Trophoblast cell (in vitro differentiated cells and primary cell): ENCODE measurements around the gene POMT1.

Source experiments
- DNase-seq, 2 donors: peaks; one replicate each; pipeline ENCODE4 v3.0.0-alpha.2; 2016
- H2AFZ ChIP-seq: 2 replicates; pipeline ENCODE4 v1.6.1; 2013; ENCODE audit warnings: low read length, moderate library complexity, mild to moderate bottlenecking; ENCODE audit not compliant: insufficient read depth, poor library complexity
- H2AK5ac ChIP-seq: 2 replicates; pipeline ENCODE4 v1.6.1; 2013; ENCODE audit warnings: mild to moderate bottlenecking, low read length
- H2BK120ac ChIP-seq: 2 replicates; pipeline ENCODE4 v1.6.1; 2013; ENCODE audit warnings: low read length, mild to moderate bottlenecking, moderate library complexity; ENCODE audit not compliant: insufficient read depth, poor library complexity
- H2BK12ac ChIP-seq: 2 replicates; pipeline ENCODE4 v1.6.1; 2013; ENCODE audit warnings: mild to moderate bottlenecking, low read length, moderate library complexity
- H2BK5ac ChIP-seq: 2 replicates; pipeline ENCODE4 v1.6.1; 2013; ENCODE audit warnings: low read length, low read depth, moderate library complexity, mild to moderate bottlenecking; ENCODE audit not compliant: poor library complexity
- H3K14ac ChIP-seq: 2 replicates; pipeline ENCODE4 v1.6.1; 2013; ENCODE audit warnings: mild to moderate bottlenecking, low read length
- H3K18ac ChIP-seq: 2 replicates; pipeline ENCODE4 v1.6.1; 2013; ENCODE audit warnings: mild to moderate bottlenecking, low read length
- H3K23ac ChIP-seq: 2 replicates; pipeline ENCODE4 v1.6.1; 2013; ENCODE audit warnings: low read length
- H3K27ac ChIP-seq: 2 replicates; pipeline ENCODE4 v1.5.1; 2013; ENCODE audit warnings: low read depth, mild to moderate bottlenecking, inconsistent platforms, low read length, moderate library complexity
- H3K27me3 ChIP-seq: 2 replicates; pipeline ENCODE4 v1.6.1; 2013; ENCODE audit warnings: inconsistent platforms, mild to moderate bottlenecking, low read length, moderate library complexity; ENCODE audit not compliant: insufficient read depth
- H3K36me3 ChIP-seq, 2 experiments: 1 replicate in 1 of 2; 2 replicates in 1 of 2; pipeline ENCODE4 v1.6.1; 2013; ENCODE audit warnings: low read length in 2 of 2, mild to moderate bottlenecking in 2 of 2, moderate library complexity in 1 of 2; ENCODE audit not compliant: insufficient read depth in 2 of 2, control insufficient read depth in 1 of 2
- H3K4ac ChIP-seq: 2 replicates; pipeline ENCODE4 v1.6.1; 2013; ENCODE audit warnings: low read depth, mild to moderate bottlenecking, low read length, moderate library complexity
- H3K4me1 ChIP-seq, 2 experiments: 1 replicate in 1 of 2; 2 replicates in 1 of 2; pipeline ENCODE4 v1.6.1; 2013; ENCODE audit warnings: low read length in 2 of 2, mild to moderate bottlenecking in 2 of 2, moderate library complexity in 1 of 2; ENCODE audit not compliant: insufficient read depth in 2 of 2, control insufficient read depth in 1 of 2
- H3K4me2 ChIP-seq: 2 replicates; pipeline ENCODE4 v1.6.1; 2013; ENCODE audit warnings: inconsistent platforms, mild to moderate bottlenecking, low read length, moderate library complexity
- H3K4me3 ChIP-seq: 2 replicates; pipeline ENCODE4 v1.5.1; 2013; ENCODE audit warnings: mild to moderate bottlenecking, low read depth, low read length, inconsistent platforms
- H3K79me1 ChIP-seq: one replicate; pipeline ENCODE4 v1.6.1; 2013; ENCODE audit warnings: low read length
- H3K79me2 ChIP-seq: 2 replicates; pipeline ENCODE4 v1.6.1; 2013; ENCODE audit warnings: low read length, mild to moderate bottlenecking; ENCODE audit not compliant: control insufficient read depth, insufficient read depth, poor library complexity
- H3K9ac ChIP-seq: 2 replicates; pipeline ENCODE4 v1.6.1; 2013; ENCODE audit warnings: mild to moderate bottlenecking, low read length
- H3K9me3 ChIP-seq: 2 replicates; pipeline ENCODE4 v1.6.1; 2013; ENCODE audit warnings: low read depth, mild to moderate bottlenecking, control low read depth, inconsistent platforms, low read length; ENCODE audit not compliant: insufficient read depth
- H4K12ac ChIP-seq: 2 replicates; pipeline ENCODE4 v1.6.1; 2013; ENCODE audit warnings: low read depth, mild to moderate bottlenecking, low read length, moderate library complexity
- H4K8ac ChIP-seq: 2 replicates; pipeline ENCODE4 v1.6.1; 2013; ENCODE audit warnings: low read depth, mild to moderate bottlenecking, low read length, moderate library complexity
- H4K91ac ChIP-seq: one replicate; pipeline ENCODE4 v1.6.1; 2013; ENCODE audit warnings: low read depth, mild to moderate bottlenecking, low read length, moderate library complexity
- WGBS: extraction: QIAGEN DNeasy Blood & Tissue Kit; methylation state at CpG from one replicate; pipeline ENCODE4 v1.1.7; 2013; ENCODE audit warnings: missing lambda C conversion rate; ENCODE audit not compliant: insufficient read length, insufficient coverage; ENCODE audit errors: extremely low coverage; 5-methylcytosine and 5-hydroxymethylcytosine counted together

Gene POMT1

GRCh38 chr9:131467214-131467935 lies 35.3 kb upstream of the POMT1 start:
- DNase-seq: no peak
- WGBS: no CpG with 5 or more reads among the region's 13 CpGs
- H3K9ac ChIP-seq: no peak overlapping the region

GRCh38 chr9:131468031-131468430 lies 34.7 kb upstream of the POMT1 start:
- no peak overlapping the region for H3K14ac ChIP-seq
- no peak overlapping the region for H4K91ac ChIP-seq
- H3K79me1 ChIP-seq: no peaks in the 10 kb centered on the region
- H4K8ac ChIP-seq: no peak overlapping the region
- no peak overlapping the region for H3K4ac ChIP-seq
- no peak overlapping the region for H2AFZ ChIP-seq
- no peak overlapping the region for H2BK120ac ChIP-seq
- no peak overlapping the region for H3K23ac ChIP-seq
- H3K27ac ChIP-seq: no peak overlapping the region
- H3K18ac ChIP-seq: no peak overlapping the region
- H4K12ac ChIP-seq: no peak overlapping the region
- H3K4me1 ChIP-seq: no peaks in the 10 kb centered on the region
- H3K27me3 ChIP-seq: no peaks in the 10 kb centered on the region
- H3K36me3 ChIP-seq: peaks cover 61 to 72% of the 10 kb centered on the region in 2 experiments
- no peak overlapping the region for H3K9ac ChIP-seq
- WGBS: no CpG with 5 or more reads among the region's 4 CpGs
- no peak overlapping the region for H2BK12ac ChIP-seq
- no peak overlapping the region for H2BK5ac ChIP-seq
- H3K79me2 ChIP-seq: peaks cover 2% of the 10 kb centered on the region
- no peak overlapping the region for H3K4me3 ChIP-seq
- H2AK5ac ChIP-seq: no peak overlapping the region
- H3K9me3 ChIP-seq: no peaks in the 10 kb centered on the region
- DNase-seq: no peak
- H3K4me2 ChIP-seq: no peak overlapping the region

More at GRCh38 chr9:131467214-131467935, 35.3 kb upstream of the POMT1 start:
- Histone ChIP-seq H3K79me2 (peaks cover 2% of the 10 kb centered on the region), H3K36me3 (peaks cover 59 to 72% of the 10 kb centered on the region in 2 experiments), H3K27ac (no peak overlapping the region), H3K9me3 (no peaks in the 10 kb centered on the region), H2BK120ac (no peak overlapping the region), H4K12ac (no peak overlapping the region), H2BK5ac (no peak overlapping the region), H2AFZ (no peak overlapping the region), H3K18ac (no peak overlapping the region), H3K23ac (no peak overlapping the region), H3K4me2 (no peak overlapping the region), H4K8ac (no peak overlapping the region), H3K27me3 (no peaks in the 10 kb centered on the region), H3K4ac (peak overlapping the region; percentile 13), H2AK5ac (no peak overlapping the region), H3K14ac (no peak overlapping the region), H4K91ac (no peak overlapping the region), H3K79me1 (no peaks in the 10 kb centered on the region), H2BK12ac (no peak overlapping the region), H3K4me3 (no peak overlapping the region), H3K4me1 (no peaks in the 10 kb centered on the region)

- H3K79me2 ChIP-seq: peaks cover 2% of the 10 kb centered on the region
- no peak overlapping the region for H4K8ac ChIP-seq
- no peak overlapping the region for H2AK5ac ChIP-seq
- H3K4me3 ChIP-seq: no peak overlapping the region
- no peak overlapping the region for H3K4me2 ChIP-seq
- no peaks in the 10 kb centered on the region for H3K79me1 ChIP-seq
- H3K4me1 ChIP-seq: no peaks in the 10 kb centered on the region
- H2BK12ac ChIP-seq: no peak overlapping the region
- H3K4ac ChIP-seq: peak overlapping the region; percentile 19
- H3K14ac ChIP-seq: no peak overlapping the region
- no peak overlapping the region for H3K9ac ChIP-seq
- no peak overlapping the region for H3K18ac ChIP-seq
- no peak overlapping the region for H2BK5ac ChIP-seq
- no peak for DNase-seq
- peaks cover 61 to 74% of the 10 kb centered on the region in 2 experiments for H3K36me3 ChIP-seq
- H3K23ac ChIP-seq: no peak overlapping the region
- H2AFZ ChIP-seq: no peak overlapping the region
- H4K12ac ChIP-seq: no peak overlapping the region
- H2BK120ac ChIP-seq: no peak overlapping the region
- no CpG with 5 or more reads among the region's 6 CpGs for WGBS
- no peak overlapping the region for H4K91ac ChIP-seq
- no peaks in the 10 kb centered on the region for H3K9me3 ChIP-seq
- H3K27ac ChIP-seq: no peak overlapping the region
- H3K27me3 ChIP-seq: no peaks in the 10 kb centered on the region
Measured at GRCh38 chr9:131469356-131469755, 33.4 kb upstream of the POMT1 start.

- Histone ChIP-seq H3K4me2 (no peak overlapping the region), H2BK5ac (no peak overlapping the region), H2AFZ (no peak overlapping the region), H3K36me3 (peaks cover 61 to 74% of the 10 kb centered on the region in 2 experiments), H3K27ac (no peak overlapping the region), H4K8ac (no peak overlapping the region), H3K79me2 (peaks cover 2% of the 10 kb centered on the region), H4K91ac (no peak overlapping the region), H3K4me1 (no peaks in the 10 kb centered on the region), H2AK5ac (no peak overlapping the region), H2BK12ac (no peak overlapping the region), H3K27me3 (no peaks in the 10 kb centered on the region), H3K23ac (no peak overlapping the region), H3K18ac (no peak overlapping the region), H4K12ac (no peak overlapping the region), H2BK120ac (no peak overlapping the region), H3K9ac (no peak overlapping the region), H3K4ac (no peak overlapping the region), H3K79me1 (no peaks in the 10 kb centered on the region), H3K4me3 (no peak overlapping the region), H3K14ac (no peak overlapping the region), H3K9me3 (no peaks in the 10 kb centered on the region)
- no CpG with 5 or more reads among the region's 16 CpGs for WGBS
- no peak for DNase-seq
Measured at GRCh38 chr9:131469951-131470350, 32.8 kb upstream of the POMT1 start.
